ENCODE results near the gene S100A4.
A peak's percentile ranks its signal among the peaks of the same experiment; 100 is the strongest.
"Not testable (repeated sequence)": the region's sequence is repeated elsewhere in the genome, so short reads cannot be mapped to it uniquely, and the experiment has no call there.

The S100A4 gene

DNA sequence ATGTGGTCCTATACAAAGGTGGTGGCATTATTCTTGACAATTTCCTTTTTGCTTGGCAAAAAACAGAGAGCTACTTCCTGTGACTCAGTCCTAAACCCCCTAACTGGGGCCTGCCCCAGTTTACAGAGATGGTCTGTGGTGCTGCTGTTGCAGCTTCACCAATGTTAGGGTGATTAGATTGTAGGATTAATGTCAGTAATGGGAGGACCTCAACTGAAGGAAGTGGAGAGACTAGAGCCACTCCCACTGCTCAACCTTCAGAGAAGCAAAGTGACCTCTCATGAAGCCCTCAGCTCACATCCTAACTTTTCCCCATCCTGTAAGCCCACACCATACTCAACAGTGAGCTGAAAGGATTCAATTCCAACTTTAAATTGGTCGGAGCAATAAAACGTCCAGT lies 13.4 kb downstream of the S100A4 start:
- no peak for DNase-seq

DNA sequence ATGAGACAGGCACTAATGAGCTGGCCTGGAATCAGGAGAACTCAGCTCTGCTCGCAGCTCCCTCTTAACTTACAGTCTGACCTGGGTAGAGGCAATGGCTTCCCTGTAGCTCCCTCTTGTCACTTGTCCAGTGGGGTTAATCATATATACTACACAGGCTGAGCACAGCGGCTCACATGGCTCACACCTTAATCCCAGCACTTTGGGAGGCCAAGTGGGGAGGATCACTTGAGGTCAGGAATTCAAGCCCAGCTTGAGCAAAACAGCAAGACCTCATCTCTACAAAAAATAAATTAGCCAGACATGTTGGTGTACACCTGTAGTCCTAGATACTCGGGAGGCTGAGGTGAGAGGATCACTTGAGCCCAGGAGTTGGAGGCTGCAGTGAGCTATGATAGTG lies 14.0 kb downstream of the S100A4 start:
- DNase-seq: no peak

- no peak for DNase-seq
These were observed 17.9 kb downstream of the S100A4 start for GRCh38 chr1:153527683-153528040.

DNA sequence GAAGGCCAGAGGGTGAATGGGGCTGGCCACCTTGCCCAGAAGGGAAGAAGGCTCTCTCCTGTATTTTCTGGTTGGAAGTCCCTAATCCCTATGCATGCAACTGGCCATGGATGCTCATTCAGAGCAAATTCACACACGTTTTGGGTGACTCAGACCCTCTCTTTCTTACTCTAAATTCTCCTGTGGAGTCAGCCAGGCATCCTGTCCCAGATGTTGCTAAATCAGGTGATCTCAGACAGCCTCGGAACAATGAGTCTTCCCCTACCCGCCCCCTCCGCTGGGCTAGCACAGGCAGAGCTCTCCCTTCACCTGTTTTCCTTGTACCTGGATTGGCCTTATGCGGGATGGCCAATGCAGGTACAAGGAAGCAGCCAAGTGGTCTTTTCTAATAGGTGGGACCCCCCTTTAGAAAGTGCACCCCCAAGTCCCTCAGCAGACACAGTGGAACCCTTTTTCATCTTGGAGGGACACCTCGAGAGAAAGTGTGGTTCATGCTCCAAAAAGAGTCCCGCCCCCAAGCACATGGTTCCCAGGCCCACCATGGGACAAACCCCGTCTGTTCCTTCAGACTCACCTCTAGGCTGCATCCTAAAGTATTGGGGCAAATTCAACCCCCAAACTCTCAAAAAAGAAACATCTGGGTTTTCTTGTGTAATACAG lies 18.5 kb downstream of the S100A4 start:
- DNase-seq: no peak

DNA sequence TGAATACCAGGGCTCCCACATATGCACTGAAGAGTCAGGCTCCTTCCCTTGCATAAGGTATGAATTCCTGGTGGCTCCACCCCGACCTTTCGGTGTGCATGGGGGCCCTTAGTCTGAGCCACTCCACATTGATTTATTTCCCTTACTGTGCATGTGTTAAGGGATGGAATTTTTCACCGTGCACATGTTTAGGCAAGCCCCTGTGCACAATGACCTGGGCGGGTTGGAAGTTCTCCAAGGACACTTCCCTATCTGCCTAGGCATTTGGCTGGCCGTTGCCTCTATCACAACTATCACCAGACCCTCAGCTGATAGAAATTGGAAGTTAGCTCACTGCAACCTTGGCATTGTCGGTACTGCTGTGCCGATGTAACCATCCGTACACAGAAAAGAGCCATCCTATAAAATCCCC lies 19.5 kb downstream of the S100A4 start:
- no peak for DNase-seq

GRCh38 chr1:153525088-153525728 lies 20.4 kb downstream of the S100A4 start:
- no peak for DNase-seq

DNA sequence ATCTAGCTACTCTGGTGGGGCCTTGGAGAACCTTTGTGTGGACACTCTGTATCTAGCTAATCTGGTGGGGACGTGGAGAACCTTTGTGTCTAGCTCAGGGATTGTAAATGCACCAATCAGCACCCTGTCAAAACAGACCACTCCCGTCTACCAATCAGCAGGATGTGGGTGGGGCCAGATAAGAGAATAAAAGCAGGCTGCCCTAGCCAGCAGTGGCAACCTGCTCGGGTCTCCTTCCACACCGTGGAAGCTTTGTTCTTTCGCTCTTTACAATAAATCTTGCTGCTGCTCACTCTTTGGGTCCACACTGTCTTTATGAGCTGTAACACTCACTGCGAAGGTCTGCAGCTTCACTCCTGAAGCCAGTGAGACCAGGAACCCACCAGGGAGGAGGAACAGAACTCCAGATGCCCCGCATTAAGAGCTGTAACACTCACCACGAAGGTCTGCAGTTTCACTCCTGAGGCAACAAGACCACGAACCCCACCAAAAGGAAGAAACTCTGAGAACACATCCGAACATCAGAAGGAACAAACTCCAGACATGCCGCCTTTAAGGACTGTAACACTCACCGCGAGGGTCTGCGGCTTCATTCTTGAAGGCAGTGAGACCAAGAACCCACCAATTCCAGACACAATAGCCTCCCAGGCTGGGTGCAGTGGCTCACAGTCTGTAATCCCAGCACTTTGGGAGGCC lies 23.1 kb downstream of the S100A4 start:
- not testable (repeated sequence) for DNase-seq

GRCh38 chr1:153521808-153522207 lies 23.8 kb downstream of the S100A4 start:
- DNase-seq: not testable (repeated sequence)

DNA sequence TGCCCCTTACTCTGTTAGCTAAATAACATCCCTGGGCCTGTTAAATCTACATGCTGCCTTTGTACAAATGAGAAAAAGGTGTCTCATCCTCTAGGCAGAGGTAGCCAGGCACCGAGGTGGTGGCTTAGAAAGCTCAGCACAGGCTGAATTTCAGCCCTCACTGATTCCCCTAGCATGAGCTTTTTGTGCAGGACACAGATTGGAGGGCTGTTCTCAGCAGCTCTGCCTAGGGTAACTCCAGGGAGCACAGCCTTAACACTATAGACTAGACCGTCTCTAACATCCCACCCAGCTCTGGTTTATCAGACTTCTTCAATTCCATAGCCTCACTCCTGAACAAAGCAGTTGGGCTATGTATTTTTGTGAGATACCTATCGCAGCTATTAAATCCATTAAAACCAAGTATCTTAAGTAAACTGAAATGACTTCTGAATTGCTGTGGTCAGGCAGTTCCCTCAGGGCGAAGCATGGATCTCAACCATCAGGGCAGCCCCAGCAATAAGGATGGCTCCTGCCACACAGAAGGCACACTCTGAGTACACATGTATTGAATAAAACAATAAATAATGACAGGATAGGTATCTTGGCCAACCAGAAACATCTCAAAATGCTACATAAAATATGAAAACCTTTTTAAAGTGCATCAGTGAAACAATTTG lies 24.7 kb downstream of the S100A4 start:
- DNase-seq: no peak

DNA sequence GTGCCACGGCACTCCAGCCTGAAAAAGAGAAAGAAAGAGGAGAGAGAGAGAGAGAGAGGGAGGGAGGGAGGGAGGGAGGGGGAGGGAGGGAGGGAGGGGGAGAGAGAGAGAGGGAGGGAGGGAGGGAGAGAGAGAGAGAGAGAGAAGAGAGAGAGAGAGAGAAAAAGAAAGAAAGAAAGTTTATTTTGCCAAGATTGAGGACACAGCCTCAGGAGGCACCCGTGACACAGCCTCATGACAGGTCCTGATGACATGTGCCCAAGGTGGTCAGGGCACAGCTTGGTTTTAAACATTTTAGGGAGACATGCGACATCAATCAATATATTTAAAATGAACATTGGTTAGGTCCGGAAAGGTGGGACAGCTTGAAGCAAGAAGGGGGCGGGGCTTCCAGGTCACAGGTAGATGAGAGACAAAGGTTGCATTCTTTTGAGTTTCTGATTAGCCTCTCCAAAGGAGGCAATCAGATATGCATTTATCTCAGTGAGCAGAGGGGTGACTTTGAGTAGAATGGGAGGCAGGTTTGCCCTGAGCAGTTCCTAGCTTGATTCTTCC lies 25.4 kb downstream of the S100A4 start:
- DNase-seq: not testable (repeated sequence)

- no peak for DNase-seq
These were observed 26.4 kb downstream of the S100A4 start for GRCh38 chr1:153519242-153519641.

- DNase-seq: no peak
These were observed 29.9 kb downstream of the S100A4 start for GRCh38 chr1:153515504-153516394.

GRCh38 chr1:153513666-153514065 lies 31.9 kb downstream of the S100A4 start:
- DNase-seq: no peak

DNA sequence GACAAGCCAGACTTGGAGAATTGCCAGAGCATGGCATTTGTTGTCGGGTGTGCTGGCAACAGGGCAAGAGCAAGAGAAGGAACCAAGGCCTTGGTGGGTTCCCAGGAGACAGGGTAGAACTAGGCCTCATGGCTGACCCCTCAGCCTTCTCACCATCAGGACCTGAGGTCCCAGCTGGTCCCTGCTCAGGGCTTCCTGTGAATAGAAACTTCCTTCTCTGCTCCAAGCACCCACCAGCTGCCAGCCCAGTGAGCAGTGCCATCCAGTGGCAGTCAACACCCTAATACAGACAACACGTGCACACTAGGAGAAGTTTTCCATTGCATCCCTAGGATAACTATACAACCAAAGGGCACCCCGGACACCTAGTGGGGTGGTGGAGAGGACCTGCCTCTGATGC lies 32.6 kb downstream of the S100A4 start:
- no peak for DNase-seq

DNA sequence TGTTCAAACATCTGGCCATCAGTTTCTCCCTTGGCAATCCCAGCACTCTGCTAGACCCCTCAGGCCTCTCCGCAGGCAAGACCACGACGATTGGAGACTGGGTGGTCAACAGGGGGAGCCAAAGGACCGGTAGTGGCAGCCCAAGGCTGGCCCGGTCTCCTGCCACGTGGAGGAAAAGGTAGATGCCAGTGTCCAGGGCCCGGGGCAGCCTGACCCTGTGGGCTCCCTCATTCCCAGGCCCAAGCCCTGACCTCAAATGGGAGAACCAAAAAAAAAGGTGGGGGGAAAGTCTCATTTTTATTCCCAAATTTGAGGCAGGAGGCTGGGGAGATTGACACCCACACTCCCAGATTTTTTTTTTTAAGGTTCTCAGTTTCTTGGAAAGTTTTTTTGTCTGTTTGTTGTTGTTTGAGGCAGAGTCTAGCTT lies 34.6 kb downstream of the S100A4 start:
- peak; percentile 28 for DNase-seq

DNA sequence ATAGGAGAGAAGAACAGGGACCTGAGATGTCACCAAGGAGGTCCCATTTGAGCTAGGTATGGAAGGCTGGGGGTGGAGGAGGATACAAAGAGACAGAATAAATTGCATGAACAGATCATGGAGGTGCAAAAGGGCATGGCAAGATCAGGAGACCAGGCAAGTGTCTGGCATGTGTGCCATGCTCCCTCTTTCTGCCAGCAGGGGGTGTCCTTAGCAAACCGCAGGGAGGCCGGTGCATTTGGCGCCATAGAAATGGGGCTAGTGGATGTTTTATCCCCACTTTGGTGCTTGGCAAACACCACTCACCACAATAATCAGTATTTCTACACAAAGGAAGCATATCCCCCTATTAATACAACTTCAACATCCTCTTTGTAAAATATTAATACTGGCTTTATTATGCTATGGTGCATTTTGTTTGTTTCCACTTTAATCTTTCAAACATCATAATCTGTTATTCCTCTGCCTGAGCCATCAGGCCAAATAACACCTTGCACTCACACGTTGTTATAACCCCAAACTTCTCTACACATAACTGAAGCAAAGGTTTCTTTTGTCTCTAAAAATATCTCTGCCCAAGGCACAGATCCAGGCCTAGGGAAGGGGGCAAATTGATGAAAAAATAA lies 35.8 kb downstream of the S100A4 start:
- DNase-seq: no peak

- DNase-seq: no peak
These were observed 36.6 kb downstream of the S100A4 start for GRCh38 chr1:153509036-153509435.

DNA sequence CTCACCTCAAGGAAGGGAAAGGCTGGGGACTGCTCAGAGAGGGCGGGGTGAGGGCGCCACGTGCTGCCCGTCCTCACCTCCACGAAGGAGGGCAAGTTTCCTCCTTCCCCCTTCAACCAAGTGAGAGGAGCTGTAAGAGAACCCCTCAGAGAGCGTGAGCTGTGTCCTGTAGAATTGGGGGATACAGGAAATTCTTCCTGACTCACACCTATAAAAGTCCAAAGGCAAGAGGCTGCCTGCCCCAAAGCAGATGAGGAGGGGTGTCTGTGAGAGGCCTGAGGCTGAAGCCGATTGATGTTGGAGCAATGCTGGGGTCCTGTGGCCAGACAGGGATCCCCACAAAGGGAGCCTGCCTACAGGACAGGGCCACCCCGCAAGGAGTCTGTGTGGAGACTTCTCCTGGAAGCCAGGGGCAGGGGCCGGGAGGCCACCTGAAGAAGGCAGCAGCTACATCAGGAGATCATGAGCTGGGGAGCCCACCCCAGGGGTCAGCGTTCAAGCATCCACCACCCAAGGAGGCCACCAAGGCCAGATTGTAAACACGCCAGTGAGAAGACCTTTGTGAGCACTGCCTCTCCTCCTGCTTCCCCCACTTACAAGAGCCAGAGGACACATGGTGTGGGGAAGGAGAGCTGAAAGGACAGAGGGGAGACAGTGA lies 37.6 kb downstream of the S100A4 start:
- no peak for DNase-seq

- no peak for DNase-seq
These were observed 38.7 kb downstream of the S100A4 start for GRCh38 chr1:153506831-153507413.

- DNase-seq: no peak
These were observed 39.2 kb downstream of the S100A4 start for GRCh38 chr1:153506386-153506785.

DNA sequence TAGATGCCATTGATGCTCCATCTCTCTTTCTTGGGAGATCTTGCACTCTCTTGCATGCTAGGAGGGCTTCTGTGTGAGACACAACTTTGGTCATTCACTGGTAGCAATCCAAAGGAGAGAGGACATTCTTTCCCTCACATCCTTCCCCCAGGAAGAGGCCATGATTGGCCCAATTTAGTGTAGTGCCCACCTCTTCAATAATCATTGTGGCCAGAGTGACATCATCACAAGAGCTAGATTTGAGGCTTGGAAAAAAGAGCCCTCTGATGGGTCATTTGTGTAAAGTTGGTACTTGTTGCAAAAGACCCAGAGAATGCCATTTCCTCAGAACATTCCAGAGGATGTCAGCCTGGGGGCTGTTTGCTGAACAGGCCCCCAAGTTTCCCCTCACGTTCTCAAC lies 40.0 kb downstream of the S100A4 start:
- no peak for DNase-seq
